Measurements from ENCODE around the gene SLC2A2.

SLC2A2 gene

DNA sequence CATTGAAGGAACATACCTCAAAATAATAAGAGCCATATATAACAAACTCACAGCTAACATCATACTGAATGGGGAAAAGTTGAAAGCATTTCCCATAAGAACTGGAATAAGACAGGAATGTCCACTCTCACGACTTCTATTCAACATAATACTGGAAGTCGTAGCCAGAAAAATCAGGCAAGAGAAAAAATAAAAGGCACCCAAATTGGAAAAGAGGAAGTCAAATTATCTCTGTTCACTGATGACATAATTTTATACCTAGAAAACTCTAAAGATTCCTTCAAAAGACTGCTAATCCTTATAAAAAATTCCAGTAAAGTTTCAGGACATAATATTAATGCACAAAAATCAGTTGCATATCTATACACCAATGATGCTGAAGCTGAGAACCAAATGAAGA lies 34.9 kb downstream of the SLC2A2 start:
- no peak for DNase-seq (ENCODE audit: low read depth)
- TF ChIP-seq, protein P1, sequence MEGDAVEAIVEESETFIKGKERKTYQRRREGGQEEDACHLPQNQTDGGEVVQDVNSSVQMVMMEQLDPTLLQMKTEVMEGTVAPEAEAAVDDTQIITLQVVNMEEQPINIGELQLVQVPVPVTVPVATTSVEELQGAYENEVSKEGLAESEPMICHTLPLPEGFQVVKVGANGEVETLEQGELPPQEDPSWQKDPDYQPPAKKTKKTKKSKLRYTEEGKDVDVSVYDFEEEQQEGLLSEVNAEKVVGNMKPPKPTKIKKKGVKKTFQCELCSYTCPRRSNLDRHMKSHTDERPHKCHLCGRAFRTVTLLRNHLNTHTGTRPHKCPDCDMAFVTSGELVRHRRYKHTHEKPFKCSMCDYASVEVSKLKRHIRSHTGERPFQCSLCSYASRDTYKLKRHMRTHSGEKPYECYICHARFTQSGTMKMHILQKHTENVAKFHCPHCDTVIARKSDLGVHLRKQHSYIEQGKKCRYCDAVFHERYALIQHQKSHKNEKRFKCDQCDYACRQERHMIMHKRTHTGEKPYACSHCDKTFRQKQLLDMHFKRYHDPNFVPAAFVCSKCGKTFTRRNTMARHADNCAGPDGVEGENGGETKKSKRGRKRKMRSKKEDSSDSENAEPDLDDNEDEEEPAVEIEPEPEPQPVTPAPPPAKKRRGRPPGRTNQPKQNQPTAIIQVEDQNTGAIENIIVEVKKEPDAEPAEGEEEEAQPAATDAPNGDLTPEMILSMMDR (conservative IDR thresholded peaks at IDR 0.05; ENCODE audit: low read depth, low read length), result no peak
- H3K4me3 ChIP-seq (ENCODE audit: low read depth, low read length), result no peak overlapping the region

DNA sequence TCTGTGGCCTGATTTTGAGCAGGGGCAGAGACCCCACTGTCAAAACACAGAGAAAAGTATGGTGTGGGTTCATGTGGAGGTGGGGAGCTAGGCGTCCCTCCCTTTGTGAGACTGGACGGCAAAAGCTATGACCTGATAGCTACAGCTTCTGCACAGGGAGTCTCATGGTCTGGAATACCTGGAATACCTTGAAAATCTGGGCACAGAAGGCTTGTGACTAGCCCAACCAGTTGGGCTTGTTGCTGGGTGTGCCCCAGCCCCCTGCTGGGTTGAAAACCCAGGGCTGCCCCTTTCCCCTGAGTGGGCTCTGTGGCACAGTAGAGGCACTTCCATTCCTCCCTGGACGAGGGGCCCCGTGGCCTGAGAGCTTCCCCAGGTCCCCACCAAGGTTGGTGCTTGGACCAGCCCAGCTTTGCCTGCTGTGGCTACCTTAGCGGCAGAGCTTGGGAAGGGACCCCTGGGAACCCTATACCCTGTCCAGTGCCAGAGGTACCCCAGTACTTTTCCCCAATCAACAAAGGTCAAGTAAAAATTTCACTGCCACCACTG lies 37.3 kb downstream of the SLC2A2 start:
- no peak overlapping the region for H3K4me3 ChIP-seq (ENCODE audit: low read depth, low read length)
- TF ChIP-seq, protein P1 (conservative IDR thresholded peaks at IDR 0.05; ENCODE audit: low read depth, low read length), result no peak
- no peak for DNase-seq (ENCODE audit: low read depth)

DNA sequence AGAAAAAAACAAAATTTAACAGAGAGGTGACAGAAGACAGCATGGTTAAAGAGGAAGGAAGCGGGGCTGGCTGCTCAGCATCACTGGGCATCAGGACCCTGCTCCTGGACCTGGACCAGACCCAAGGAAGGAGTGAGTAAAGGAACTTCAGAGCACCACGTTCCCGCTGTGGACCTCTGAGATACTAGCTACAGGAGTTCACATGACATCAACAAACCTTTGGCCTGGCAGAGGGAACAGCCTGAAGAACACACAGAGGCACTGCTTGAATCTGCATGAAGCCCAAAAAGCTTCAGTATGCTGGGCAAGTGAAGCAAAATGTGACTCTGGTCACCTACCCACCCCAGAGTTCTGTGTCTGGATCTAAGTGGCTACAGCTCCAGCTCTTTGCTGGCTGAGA lies 38.1 kb downstream of the SLC2A2 start:
- TF ChIP-seq, protein P1 (conservative IDR thresholded peaks at IDR 0.05; ENCODE audit: low read depth, low read length), result no peak
- no peak for DNase-seq (ENCODE audit: low read depth)

DNA sequence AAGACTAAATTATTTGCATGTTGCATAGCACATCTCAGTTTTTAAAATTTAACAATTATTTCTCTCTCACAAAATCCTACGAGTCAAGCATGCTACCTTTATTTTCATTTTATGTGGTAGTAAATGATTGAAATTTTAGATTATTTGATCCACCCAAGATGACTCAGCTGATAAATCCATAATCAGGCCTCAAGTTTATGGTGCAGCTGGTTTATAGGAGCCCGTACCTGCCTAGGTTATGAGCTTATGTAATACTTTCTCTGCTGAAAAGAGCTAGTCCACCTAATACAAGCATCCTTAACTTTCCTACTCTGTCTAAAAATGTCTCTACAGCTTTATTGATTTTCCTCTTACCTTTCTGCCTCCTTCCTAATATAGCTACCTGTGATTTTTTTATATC lies 41.2 kb downstream of the SLC2A2 start:
- H3K4me3 ChIP-seq (ENCODE audit: low read depth, low read length), result no peak overlapping the region
- TF ChIP-seq, protein P1 (conservative IDR thresholded peaks at IDR 0.05; ENCODE audit: low read depth, low read length), result no peak
- DNase-seq (ENCODE audit: low read depth), result no peak

More for the DNA sequence above, 38.1 kb downstream of the SLC2A2 start:
- no peak overlapping the region for H3K4me3 ChIP-seq (ENCODE audit: low read depth, low read length)

DNA sequence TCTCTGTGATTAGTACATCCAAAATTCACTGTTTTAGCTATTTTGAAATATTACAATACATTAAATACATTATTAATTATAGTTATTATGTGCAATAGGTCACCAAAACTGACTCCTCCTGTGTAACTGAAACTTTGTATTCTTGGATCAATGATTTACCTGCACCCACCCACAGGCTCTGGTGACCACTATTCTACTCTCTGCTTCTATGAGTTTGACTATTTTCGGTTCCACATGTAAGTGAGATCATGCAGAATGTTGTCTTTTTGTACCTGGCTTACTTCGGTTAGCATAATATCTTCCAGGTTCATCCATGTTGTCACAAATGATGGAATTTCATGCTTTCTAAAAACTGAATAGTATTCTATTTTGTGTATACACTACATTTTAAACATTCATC lies 43.8 kb downstream of the SLC2A2 start:
- DNase-seq (ENCODE audit: low read depth), result no peak
- TF ChIP-seq, protein P1 (conservative IDR thresholded peaks at IDR 0.05; ENCODE audit: low read depth, low read length), result no peak
- no peak overlapping the region for H3K4me3 ChIP-seq (ENCODE audit: low read depth, low read length)

DNA sequence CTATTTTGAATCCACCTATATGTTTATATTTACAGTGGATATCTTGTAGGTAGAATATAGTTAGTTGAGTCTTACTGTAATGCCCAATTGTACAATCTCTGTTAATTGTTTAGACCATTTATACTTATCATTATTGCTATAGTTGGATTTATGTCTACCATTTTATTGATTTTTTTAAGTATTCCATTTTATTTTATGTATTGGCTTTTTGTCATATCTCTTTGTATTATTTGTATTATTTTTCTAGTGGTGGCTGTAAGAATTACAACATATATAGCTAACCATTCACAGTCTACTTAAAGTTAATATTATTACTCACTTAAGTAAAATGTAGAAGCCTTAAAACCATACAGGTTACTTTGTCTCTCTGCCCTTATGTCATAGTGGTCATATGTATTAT lies 46.1 kb downstream of the SLC2A2 start:
- no peak overlapping the region for H3K4me3 ChIP-seq (ENCODE audit: low read depth, low read length)
- TF ChIP-seq, protein P1 (conservative IDR thresholded peaks at IDR 0.05; ENCODE audit: low read depth, low read length), result no peak
- DNase-seq (ENCODE audit: low read depth), result no peak

DNA sequence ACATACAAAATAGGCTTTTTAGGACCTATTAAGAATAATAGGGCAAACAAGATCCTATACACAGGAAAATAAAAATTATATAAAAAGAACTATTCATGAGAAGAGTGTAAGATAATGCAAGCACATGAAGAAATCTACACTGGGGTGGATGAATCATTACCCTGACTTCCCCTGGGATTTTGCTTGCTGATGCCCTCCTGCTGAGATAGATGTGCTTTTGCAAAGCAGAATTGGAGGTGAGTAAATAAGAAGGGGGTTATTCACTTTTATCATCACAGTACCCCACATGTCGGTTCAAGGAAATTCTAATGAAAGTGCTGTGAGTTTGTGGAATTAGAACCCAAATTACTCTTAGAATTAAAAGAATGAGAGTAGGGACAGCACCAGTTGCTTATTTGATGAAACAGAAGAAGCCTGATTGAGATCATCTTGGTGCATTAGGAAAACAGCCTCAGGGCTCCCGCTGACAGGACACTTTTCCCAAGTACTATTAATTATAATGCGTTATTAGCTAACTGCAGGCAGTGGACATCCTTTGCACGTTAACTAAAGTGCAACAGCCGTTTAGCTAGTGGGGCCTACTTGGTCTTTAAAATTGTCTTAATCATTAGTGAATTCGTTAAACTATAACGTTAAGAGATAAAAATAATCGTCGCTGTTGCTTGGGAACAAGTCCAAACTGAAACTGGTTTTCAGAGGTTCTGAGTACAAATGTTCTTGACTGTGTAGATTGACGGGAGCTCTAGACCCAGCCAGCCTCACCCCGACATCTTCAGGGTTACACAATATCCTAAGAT lies 48.4 kb downstream of the SLC2A2 start:
- TF ChIP-seq, protein P1 (conservative IDR thresholded peaks at IDR 0.05; ENCODE audit: low read depth, low read length), result no peak
- H3K4me3 ChIP-seq (ENCODE audit: low read depth, low read length), result no peak overlapping the region
- peak; percentile 84 for DNase-seq (ENCODE audit: low read depth)

Data from choroid plexus epithelial cell (primary cell).